Kidney glomerular epithelial cell (primary cell): ENCODE data around the gene NTM.
"Not testable (repeated sequence)": the region's sequence is repeated elsewhere in the genome, so short reads cannot be mapped to it uniquely, and the experiment has no call there.

Experiments used
- DNase-seq: peaks from one replicate; lab custom pipeline; 2025; lab: John Stamatoyannopoulos, UW

Gene NTM

DNA sequence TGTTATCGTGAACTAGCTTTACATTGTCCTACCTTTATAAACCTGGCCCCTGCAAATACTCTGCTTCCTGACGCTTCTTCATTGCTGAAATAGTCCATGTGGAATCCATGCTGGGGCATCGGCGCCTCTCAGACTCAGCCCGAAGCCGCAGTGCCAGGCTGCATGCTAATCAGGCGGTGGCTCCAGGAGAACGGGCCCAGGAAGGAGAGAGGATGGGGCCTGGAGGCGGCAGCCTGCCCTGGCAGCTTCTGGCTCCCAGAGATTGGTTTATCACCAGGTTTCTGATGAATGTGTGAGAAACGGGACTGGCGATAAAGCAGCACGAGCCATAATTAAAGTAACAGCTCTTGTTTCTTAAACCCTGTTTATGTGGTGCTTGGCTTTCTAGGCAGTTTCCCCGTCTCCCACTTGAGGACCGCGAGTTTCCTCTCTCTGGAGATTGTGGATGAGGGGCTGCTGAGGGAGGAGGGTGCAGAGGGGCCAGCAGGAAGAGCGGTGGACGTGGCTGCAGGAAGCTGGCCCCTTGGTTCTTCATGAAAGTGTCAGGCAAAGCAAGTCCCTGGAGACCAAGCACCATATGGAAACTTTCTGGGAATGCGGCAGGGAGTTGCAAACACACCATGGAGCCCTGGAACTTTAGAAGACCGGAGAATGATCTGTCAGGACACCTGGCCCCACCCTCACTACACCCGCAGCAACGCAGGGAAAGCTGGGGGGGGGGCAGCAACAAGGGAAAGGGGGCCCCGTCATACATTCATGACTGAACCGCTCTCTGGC lies 93.4 kb downstream of the NTM start:
- DNase-seq: no peak

DNA sequence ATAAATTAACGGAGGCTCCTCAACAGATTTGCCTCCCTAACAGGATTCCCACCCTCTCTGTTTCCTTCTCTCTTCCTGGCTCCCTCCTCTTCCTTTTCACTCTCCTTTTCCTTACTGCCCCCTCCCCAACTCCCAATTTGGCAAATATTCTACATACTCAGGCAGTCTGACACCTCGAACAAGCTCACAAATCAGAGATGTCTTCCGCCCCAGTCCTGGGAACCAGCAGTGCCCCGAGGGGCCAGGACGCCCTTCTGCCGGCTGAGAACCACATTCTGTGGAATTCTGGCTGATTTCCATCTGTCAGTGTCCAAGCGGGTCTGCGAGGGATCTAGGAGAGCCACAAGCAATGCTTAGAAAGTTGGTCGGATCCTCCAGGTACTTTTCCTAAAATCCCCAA lies 94.0 kb downstream of the NTM start:
- no peak for DNase-seq

- DNase-seq: no peak
Measured at GRCh38 chr11:131465039-131465438, 94.6 kb downstream of the NTM start.

GRCh38 chr11:131465746-131466145 lies 95.3 kb downstream of the NTM start:
- no peak for DNase-seq

DNA sequence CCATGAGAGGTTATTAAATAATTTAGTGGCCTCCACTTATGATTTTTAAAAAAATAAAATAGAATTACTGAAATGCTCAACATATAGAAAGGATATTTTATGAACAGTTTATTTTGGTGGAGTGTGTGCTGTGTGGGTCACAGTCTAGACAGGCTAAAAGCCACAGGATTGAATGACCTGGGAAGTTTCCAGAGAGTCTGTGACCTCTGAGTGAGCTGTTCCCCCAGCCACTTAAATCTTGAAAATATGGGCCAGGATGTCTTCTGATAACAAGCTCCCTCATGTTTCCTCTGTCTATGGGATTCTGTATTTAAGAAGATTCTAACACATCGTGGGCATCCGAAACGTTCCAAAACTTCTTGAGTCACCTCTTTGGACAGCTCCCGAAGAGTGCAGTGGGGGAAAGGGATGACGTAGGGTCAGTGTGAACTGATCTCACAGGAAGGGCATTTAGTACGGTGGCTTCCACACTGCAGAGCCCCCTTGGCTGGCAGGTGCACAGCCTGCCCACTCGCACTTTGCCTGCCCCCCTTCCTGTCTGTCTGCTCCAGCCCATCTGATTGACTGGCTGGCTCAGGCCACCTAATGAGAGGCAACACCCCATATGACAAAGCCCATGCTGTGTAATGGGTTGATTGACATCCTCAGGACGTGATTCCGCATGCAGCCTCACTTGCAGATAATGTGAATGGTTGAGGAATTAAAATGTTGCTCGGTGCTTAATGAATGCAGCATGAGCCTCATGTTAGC lies 97.4 kb downstream of the NTM start:
- no peak for DNase-seq

GRCh38 chr11:131468565-131468964 lies 98.2 kb downstream of the NTM start:
- DNase-seq: no peak

DNA sequence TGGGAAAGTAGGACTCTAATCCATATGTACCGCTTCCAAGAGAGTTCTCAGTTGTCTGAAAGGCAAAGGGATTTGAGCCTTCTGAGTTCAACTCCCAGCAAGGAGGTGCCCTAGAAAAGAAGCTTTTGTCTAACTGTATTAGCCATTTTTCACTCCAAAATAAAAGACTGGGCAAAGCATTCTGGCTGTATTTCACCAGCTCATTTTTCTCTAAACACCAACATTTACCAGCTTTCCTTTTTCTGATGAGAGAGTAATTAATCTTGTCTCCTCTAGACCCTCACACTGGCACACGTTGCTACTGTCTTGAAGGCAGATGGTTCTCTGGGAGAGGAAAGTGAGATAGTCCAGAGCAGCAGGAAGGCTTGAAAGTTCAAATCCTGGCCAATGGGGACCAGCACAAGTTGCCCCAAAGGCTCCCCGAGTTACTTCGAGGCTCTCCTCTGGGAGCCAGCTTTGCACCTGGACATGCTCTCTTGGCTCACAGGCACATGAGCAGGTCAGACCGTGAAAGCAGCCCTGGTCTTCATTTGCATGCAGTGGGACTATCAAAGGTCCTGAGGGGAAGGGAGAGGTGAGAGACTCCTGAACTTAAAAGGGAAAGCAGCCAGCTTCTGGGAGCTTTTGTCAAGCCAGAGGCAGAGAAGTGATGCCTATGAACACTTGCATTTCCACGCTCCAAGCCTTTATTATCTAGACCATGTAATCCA lies 100.0 kb downstream of the NTM start:
- DNase-seq: no peak

DNA sequence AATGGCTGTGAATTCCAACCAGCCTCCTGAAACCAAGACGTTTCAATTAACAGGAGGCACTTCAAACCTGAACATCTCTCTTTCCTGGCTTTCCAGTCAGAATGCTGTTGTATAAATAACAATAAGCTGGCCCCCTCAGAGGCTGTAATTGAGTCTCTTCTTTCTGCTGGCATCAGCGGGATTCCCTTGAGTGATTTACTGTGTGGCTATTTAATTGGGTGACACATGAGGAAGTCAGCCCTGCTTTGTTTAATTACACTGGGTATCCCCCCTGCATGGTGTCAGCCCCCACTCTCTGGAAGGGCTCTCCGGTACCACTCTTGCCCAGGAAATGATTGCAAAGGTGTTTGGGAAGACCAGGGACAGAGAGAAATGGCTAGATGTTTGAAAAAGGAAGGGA lies 101.6 kb downstream of the NTM start:
- DNase-seq: no peak

DNA sequence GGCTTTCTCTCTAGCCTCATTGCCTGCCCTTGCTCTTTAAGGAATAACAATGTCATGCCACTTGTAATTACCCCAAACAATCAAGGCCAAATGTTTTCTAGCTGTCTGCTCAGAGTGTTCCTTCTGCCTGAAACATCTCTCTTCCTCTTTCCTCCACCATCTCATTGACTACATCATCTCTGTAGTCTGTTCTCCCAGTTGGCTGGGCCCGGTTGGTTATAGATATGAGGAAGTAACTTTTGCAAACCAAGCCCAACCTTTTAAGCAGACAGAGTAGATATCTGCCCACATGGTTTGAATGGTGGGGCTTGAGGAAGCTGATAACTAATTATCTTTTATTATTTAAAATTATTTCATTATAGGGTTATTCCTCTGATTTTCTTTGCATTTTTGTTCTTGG lies 104.5 kb downstream of the NTM start:
- DNase-seq: no peak

DNA sequence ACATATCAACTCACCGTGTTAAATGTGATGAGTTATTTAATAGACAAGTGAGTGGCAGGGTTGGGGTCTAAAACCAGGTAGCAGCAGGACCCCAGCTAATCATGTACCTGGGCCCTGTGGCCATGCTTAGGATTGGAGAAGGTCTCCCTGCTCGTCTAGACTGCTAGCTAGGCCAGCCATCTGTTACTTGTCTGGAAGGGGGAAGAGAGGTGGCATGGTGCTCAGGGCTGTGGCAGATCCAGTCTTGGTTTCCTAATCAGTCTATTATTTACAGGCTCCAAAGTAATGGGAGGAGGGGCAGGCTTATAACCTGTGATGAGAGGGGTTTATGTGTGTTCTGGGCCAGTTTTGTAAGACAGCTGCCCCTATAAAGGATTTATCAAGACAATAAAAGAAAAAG lies 105.9 kb downstream of the NTM start:
- no peak for DNase-seq

GRCh38 chr11:131478341-131478740 lies 107.9 kb downstream of the NTM start:
- DNase-seq: no peak

DNA sequence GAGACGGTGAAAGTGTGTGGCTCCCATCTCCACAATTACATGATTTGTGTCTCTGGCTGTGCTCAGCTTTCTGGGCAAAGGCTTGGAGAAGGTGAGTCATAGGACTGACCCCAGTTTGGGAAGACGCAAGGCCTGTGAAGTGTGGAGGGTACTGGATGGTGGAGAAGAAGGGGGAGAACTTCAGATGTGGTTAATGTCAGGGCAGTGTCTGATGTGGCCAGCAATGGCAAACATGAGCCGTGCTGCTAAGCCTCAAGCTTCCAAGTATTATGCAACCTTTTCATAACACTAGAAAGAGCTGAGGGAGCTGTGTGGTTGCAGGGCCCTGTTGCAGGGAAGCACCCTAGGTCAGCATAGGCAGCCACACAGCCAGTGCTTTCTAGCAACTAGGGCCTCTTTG lies 110.9 kb downstream of the NTM start:
- no peak for DNase-seq

DNA sequence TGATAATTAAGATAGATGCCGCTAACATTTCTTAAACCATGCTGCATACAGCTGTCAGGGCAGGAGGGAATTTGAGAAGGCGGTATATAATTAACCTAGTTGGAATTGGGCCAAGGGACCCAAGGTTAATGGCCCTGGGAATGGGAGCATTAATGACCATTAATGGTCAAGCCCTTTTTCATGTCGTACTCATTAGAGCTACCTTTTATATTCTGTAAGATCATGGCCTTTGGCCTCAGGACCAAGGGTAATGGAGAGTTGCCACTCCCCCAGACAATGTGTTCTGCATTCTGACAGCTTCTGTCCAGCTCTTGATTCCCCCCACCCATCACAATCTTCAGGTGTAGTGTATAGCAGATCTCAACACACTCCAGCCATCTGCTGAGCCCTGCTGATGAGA lies 111.6 kb downstream of the NTM start:
- no peak for DNase-seq

DNA sequence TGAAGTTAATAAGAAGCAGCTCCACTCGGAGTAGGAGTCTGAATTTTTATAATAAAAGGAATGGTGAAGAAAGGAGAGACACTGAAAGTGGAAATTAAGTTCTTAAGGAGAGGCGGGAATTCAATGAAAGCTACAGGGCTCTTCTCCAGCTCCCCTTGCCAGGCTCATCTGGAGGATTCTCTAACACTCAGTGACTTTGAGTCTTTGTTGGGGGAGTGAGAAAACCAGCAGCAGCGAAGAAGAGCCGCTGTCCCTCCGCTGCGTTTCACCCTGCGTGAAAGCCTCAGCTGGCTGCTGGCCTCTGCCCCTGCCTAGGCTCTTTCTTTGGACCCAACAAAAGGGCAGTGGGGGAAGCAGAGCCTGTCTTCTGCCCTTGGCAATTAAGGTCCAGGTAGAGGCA lies 113.0 kb downstream of the NTM start:
- no peak for DNase-seq

GRCh38 chr11:131483877-131484276 lies 113.5 kb downstream of the NTM start:
- DNase-seq: no peak

DNA sequence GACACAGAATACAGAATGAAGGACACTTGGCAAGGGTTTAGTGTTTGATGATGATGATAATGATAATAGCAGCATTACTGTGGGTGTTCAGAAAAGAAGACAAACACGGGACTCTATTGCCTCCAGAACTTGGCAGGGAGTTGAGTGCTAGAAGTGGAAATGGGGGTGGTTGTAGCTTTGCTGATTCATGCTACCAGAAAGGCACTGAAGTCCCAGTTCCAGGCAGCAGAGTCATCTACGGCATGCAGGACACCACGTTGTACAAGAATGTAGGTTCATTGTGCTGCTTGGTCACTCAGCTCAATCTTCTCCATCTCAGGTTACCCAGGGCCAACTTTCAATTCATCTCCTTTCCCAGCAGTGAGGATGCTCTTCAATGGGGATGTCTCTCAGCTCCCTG lies 115.7 kb downstream of the NTM start:
- no peak for DNase-seq

GRCh38 chr11:131486937-131487635 lies 116.7 kb downstream of the NTM start:
- no peak for DNase-seq

- no peak for DNase-seq
Measured at GRCh38 chr11:131488238-131488637, 117.8 kb downstream of the NTM start.

- peak; percentile 28 for DNase-seq
Measured at GRCh38 chr11:131491503-131491902, 121.1 kb downstream of the NTM start.

DNA sequence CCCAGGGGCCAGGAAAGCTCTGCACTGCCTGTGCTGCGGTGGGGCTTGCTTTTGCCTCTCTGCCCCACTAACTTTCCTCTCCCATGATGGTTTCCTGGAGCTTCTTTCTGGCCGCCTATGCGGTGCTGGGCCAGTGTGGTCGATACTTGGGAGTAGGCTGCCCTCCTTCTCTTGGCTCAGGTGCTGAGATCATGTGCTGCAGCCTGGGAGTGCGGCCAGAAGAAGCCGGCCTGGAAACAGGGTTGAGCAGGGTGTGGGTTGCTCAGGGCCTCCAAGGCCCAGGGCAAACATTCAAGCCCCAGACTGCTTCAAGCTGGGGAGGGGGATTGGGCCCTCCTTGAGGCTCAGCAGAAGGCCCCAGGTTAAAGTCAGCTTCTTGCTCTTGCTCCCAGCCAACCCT lies 125.0 kb downstream of the NTM start:
- DNase-seq: no peak

- DNase-seq: not testable (repeated sequence)
Measured at GRCh38 chr11:131497686-131498085, 127.3 kb downstream of the NTM start.

DNA sequence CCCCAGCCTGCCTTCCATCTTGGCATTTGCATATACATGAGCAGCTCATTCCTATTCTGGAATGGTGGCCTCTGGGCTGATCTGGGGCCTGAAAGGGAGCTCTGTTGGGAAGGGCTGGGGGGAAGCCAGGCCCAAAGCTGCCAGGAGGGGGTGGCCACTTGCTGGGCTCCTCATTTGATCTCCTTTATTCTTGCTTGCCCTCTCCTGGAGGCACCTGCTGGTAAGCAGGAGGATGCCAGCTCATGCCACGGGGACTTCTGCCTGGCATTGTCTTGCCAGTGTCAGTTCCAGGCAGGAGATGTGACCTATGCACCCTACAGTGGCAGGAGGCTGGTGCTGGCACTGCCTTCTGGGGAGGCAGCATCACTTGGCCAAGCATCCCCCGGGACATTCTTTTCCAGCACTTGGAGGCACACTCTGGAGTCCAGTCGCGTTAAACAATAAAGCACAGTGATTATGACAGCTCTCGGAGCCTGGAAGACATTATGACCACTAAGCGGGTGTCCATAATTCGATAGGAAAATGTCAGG lies 128.3 kb downstream of the NTM start:
- DNase-seq: no peak
